Activated B cell treated with CpG ODN at 0.5 μM for 24 hours (primary cell): ENCODE data around the gene HOXD12. TPM values are rescaled to one million over a fixed set of nuclear protein-coding genes. Genes with fewer than 3 reads are reported as not detected.

Experiments used
- ATAC-seq: fragments of 200-7000 bp; cut with Tn5 transposase; one replicate; pipeline ENCODE4 v1.10.0; 2021; ENCODE audit warnings: low read depth, mild to moderate bottlenecking, moderate library complexity
- CTCF ChIA-PET: fragments of 350-600 bp; sonication (Branson Sonifier 250); formaldehyde crosslinking; loops from one replicate; lab custom pipeline; 2021; ENCODE audit warnings: antibody characterized with exemption; lab: Charles Lee
- POLR2A ChIA-PET: fragments of 350-600 bp; sonication (Branson Sonifier 250); formaldehyde crosslinking; loops from one replicate; lab custom pipeline; 2021; ENCODE audit warnings: antibody characterized with exemption; lab: Charles Lee
- DNase-seq: peaks from one replicate; pipeline ENCODE4 v3.0.0; 2022
- H3K27ac Mint-ChIP-seq: one replicate; pipeline ENCODE4 v1.8.0; 2020; ENCODE audit warnings: mixed read lengths
- H3K27me3 Mint-ChIP-seq: one replicate; pipeline ENCODE4 v1.8.0; 2021; ENCODE audit warnings: mixed read lengths
- H3K36me3 Mint-ChIP-seq: one replicate; pipeline ENCODE4 v1.8.0; 2021; ENCODE audit warnings: low read depth, mixed read lengths
- H3K4me1 Mint-ChIP-seq: one replicate; pipeline ENCODE4 v1.8.0; 2021; ENCODE audit warnings: mixed read lengths
- H3K4me3 Mint-ChIP-seq: one replicate; pipeline ENCODE4 v1.8.0; 2020; ENCODE audit warnings: mild to moderate bottlenecking, mixed read lengths
- H3K9me3 Mint-ChIP-seq: one replicate; pipeline ENCODE4 v1.8.0; 2020; ENCODE audit warnings: mixed read lengths
- CTCF ChIP-seq: fragments of 200-600 bp; IDR thresholded peaks from one replicate; pipeline ENCODE4 v1.8.0; 2022; ENCODE audit warnings: antibody characterized with exemption, mild to moderate bottlenecking
- intact Hi-C: fragments of 100-400 bp; cut with micrococcal nuclease; formaldehyde crosslinking; loops from one replicate; pipeline ENCODE4 v1.15.1; 2024
- total RNA-seq: library from RNA; stranded (reverse); gene quantifications from 2 replicates; pipeline ENCODE4 v1.2.3, GENCODE V29; 2022

Gene HOXD12
- total RNA-seq, 1 donor from 2014 or later: not detected

- peaks cover 82% of the 10 kb centered on the region for H3K27me3 Mint-ChIP-seq
- H3K27ac Mint-ChIP-seq: no peak overlapping the region
- ATAC-seq: no peak
- no peaks in the 10 kb centered on the region for H3K36me3 Mint-ChIP-seq
- ChIA-PET POLR2A (no interaction called here), CTCF (no interaction called here)
- H3K4me1 Mint-ChIP-seq: peaks cover 13% of the 10 kb centered on the region
- no peak overlapping the region for H3K4me3 Mint-ChIP-seq
- intact Hi-C loops: loop anchor here (10.0 kb wide), 1 partner anchor 1056 kb away; no protein-coding TSS in a partner anchor
- H3K9me3 Mint-ChIP-seq: peaks cover 3% of the 10 kb centered on the region
- no peak for DNase-seq
- no peak for TF ChIP-seq CTCF
These were observed 8.7 kb upstream of the HOXD12 start for GRCh38 chr2:176090862-176091261.

GRCh38 chr2:176091329-176092258, 8.0 kb upstream of the HOXD12 start:
- POLR2A ChIA-PET: no interaction called here
- CTCF ChIA-PET: no interaction called here
- Mint-ChIP-seq H3K36me3 (no peaks in the 10 kb centered on the region), H3K4me3 (peak overlapping the region; percentile 35), H3K9me3 (peaks cover 3% of the 10 kb centered on the region), H3K27me3 (peaks cover 84% of the 10 kb centered on the region), H3K27ac (peak overlapping the region; percentile 24), H3K4me1 (peaks cover 15% of the 10 kb centered on the region)
- ATAC-seq (no peak), DNase-seq (no peak)
- intact Hi-C loops: loop anchor here (10.0 kb wide), 1 partner anchor 1057 kb away; no protein-coding TSS in a partner anchor
- no peak for TF ChIP-seq CTCF

GRCh38 chr2:176092270-176093144, 7.1 kb upstream of the HOXD12 start, which contains the start of gene HOXD13:
TSS of gene HOXD13 (plus strand) at chr2:176092721. CDS start at chr2:176092891, 170 bp downstream.
- peaks cover 81% of the 10 kb centered on the region for H3K27me3 Mint-ChIP-seq
- ChIA-PET POLR2A (no interaction called here), CTCF (no interaction called here)
- peaks cover 24% of the 10 kb centered on the region for H3K4me1 Mint-ChIP-seq
- H3K4me3 Mint-ChIP-seq: peak within 1 kb of the TSS; percentile 35
- DNase-seq: peak; percentile 18
- no peaks in the 10 kb centered on the region for H3K36me3 Mint-ChIP-seq
- peak within 1 kb of the TSS; percentile 24 for H3K27ac Mint-ChIP-seq
- TF ChIP-seq CTCF: no peak
- no peak for ATAC-seq
- intact Hi-C loops: loop anchor here (10.0 kb wide), 1 partner anchor 1058 kb away; no protein-coding TSS in a partner anchor
- no peaks in the 10 kb centered on the region for H3K9me3 Mint-ChIP-seq

GRCh38 chr2:176093145-176093897, 6.3 kb upstream of the HOXD12 start:
- no peak for ATAC-seq
- H3K9me3 Mint-ChIP-seq: no peaks in the 10 kb centered on the region
- ChIA-PET CTCF (no interaction called here), POLR2A (no interaction called here)
- H3K27me3 Mint-ChIP-seq: peaks cover 81% of the 10 kb centered on the region
- DNase-seq: no peak
- no peak for TF ChIP-seq CTCF
- intact Hi-C loops: loop anchor here (10.0 kb wide), 1 partner anchor 1059 kb away; no protein-coding TSS in a partner anchor
- peaks cover 27% of the 10 kb centered on the region for H3K4me1 Mint-ChIP-seq
- H3K4me3 Mint-ChIP-seq: no peak overlapping the region
- no peaks in the 10 kb centered on the region for H3K36me3 Mint-ChIP-seq
- peak overlapping the region; percentile 12 for H3K27ac Mint-ChIP-seq
